K562 (cell line): Measurements from ENCODE around the gene PRKAG2. TPM values are rescaled to one million over a fixed set of nuclear protein-coding genes. Genes with fewer than 3 reads are reported as not detected.

Experiments
- ATAC-seq: fragments of 200-7000 bp; cut with Tn5 transposase; 3 replicates; pipeline ENCODE4 v1.9.1; 2020; ENCODE audit warnings: moderate library complexity
- BruUV-seq: library from RNA; stranded (reverse); fragments of 400-500 nt; replicated peaks from 2 replicates; lab custom pipeline; 2021; lab: Mats Ljungman, UMichigan
- CTCF ChIA-PET: fragments of 300-600 bp; formaldehyde crosslinking; extraction: SDS; loops from one replicate; lab custom pipeline; 2021; ENCODE audit warnings: low intra/inter-chr PET ratio; lab: Yijun Ruan, JAX
- POLR2A ChIA-PET: fragments of 300-600, 350-650 bp; sonication (Branson Sonifier 250); formaldehyde crosslinking; extraction: SDS; loops from one replicate; lab custom pipeline; 2021; ENCODE audit warnings: antibody characterized with exemption, inconsistent platforms; lab: Yijun Ruan, JAX
- DNase-seq, 4 experiments: peaks; one replicate each; pipeline versions ENCODE4 v3.0.0 to v3.0.0-alpha.2; 2011 to 2018; ENCODE audit warnings: low spot score in 3 of 4, mixed read lengths in 3 of 4; ENCODE audit errors: extremely low read depth in 1 of 4
- FAIRE-seq: peaks from 2 replicates; lab custom pipeline; 2011; peaks lifted over from hg19 to GRCh38; lab: Jason Lieb, UNC
- H2AFZ ChIP-seq: 2 replicates; pipeline ENCODE4 v1.6.0; 2011; ENCODE audit warnings: low read depth, low read length, control low read depth, inconsistent platforms
- H3K27ac ChIP-seq: fragments of 200-600 bp; 3 replicates; pipeline ENCODE4 v1.8.0; 2011; ENCODE audit warnings: low read depth, mild to moderate bottlenecking, control low read depth, inconsistent platforms, low read length, moderate library complexity, mixed read lengths; ENCODE audit errors: extremely low read depth
- H3K27me3 ChIP-seq, 2 experiments: fragments of 300-600 bp in 1 of 2; 2 replicates in 1 of 2; 3 replicates in 1 of 2; pipeline versions ENCODE4 v1.6.0 to v1.8.0; 2011; ENCODE audit warnings: inconsistent platforms in 2 of 2, low read length in 2 of 2, mild to moderate bottlenecking in 1 of 2, mixed read lengths in 1 of 2, moderate library complexity in 1 of 2; ENCODE audit not compliant: control insufficient read depth in 2 of 2, insufficient read depth in 2 of 2
- H3K36me3 ChIP-seq: fragments of 300-600 bp; 3 replicates; pipeline ENCODE4 v1.8.0; 2011; ENCODE audit warnings: mild to moderate bottlenecking, low read length, inconsistent platforms; ENCODE audit not compliant: control insufficient read depth, insufficient read depth
- H3K4me1 ChIP-seq, 2 experiments: fragments of 200-600 bp in 1 of 2; replicated peaks in 1 of 2; 2 replicates in 1 of 2; 3 replicates in 1 of 2; pipeline versions ENCODE4 v1.5.1 to v1.8.0; 2011; ENCODE audit warnings: inconsistent platforms in 2 of 2, low read length in 2 of 2, mild to moderate bottlenecking in 1 of 2, mixed read lengths in 1 of 2, moderate library complexity in 1 of 2; ENCODE audit not compliant: control insufficient read depth in 2 of 2, insufficient read depth in 2 of 2
- H3K4me2 ChIP-seq: 2 replicates; pipeline ENCODE4 v1.6.1; 2011; ENCODE audit warnings: low read length, control low read depth, inconsistent platforms, mixed read lengths; ENCODE audit not compliant: insufficient read depth
- H3K4me3 ChIP-seq: fragments of 200-600 bp; sonication (generic), shearing (Covaris generic); 2 replicates; pipeline ENCODE4 v1.5.1; 2016; ENCODE audit warnings: control low read depth, inconsistent platforms
- H3K79me2 ChIP-seq: fragments of 200-600 bp; 3 replicates; pipeline ENCODE4 v1.8.0; 2011; ENCODE audit warnings: low read length, inconsistent platforms; ENCODE audit not compliant: control insufficient read depth, insufficient read depth
- H3K9ac ChIP-seq, 2 experiments: 2 replicates each; pipeline versions ENCODE4 v1.6.0 to v1.6.1; 2011; ENCODE audit warnings: low read depth in 2 of 2, low read length in 2 of 2, control low read depth in 1 of 2, inconsistent platforms in 1 of 2, mild to moderate bottlenecking in 1 of 2, mixed read lengths in 1 of 2; ENCODE audit not compliant: insufficient read depth in 1 of 2
- H3K9me1 ChIP-seq: one replicate; pipeline ENCODE4 v1.6.0; 2011; ENCODE audit warnings: inconsistent platforms, mild to moderate bottlenecking, low read length, moderate library complexity; ENCODE audit not compliant: control insufficient read depth, insufficient read depth
- H3K9me3 ChIP-seq: replicated peaks from 2 replicates; pipeline ENCODE4 v1.5.1; 2011; ENCODE audit warnings: low read depth, low read length, inconsistent platforms; ENCODE audit not compliant: control insufficient read depth, insufficient read depth
- H4K20me1 ChIP-seq: replicated peaks from 2 replicates; pipeline ENCODE4 v1.6.1; 2011; ENCODE audit warnings: low read length, inconsistent platforms, mixed read lengths; ENCODE audit not compliant: control insufficient read depth, insufficient read depth
- NR3C1 ChIP-seq: sonication (generic); formaldehyde crosslinking; IDR thresholded peaks from 2 replicates; pipeline ENCODE4 v1.8.1; 2022; ENCODE audit warnings: missing genetic modification reagents
- ZNF212 ChIP-seq: fragments of 450-650 bp; formaldehyde crosslinking; IDR thresholded peaks from 2 replicates; pipeline ENCODE4 v1.4.0; 2020; ENCODE audit warnings: mild to moderate bottlenecking
- WGBS: fragments of 100-300 bp; shearing (Covaris generic); methylation state at CpG from one replicate; pipeline ENCODE4 v1.1.6; 2016; ENCODE audit warnings: low coverage, mixed read lengths; ENCODE audit not compliant: insufficient coverage; ENCODE audit errors: missing lambda C conversion rate; 5-methylcytosine and 5-hydroxymethylcytosine counted together
- in situ Hi-C: fragments of 300-500 bp; cut with MboI; formaldehyde crosslinking; loops from 4 replicates; pipeline ENCODE4 v1.15.0; 2018; ENCODE audit warnings: inconsistent platforms, mixed read lengths
- intact Hi-C: fragments of 100-400 bp; cut with micrococcal nuclease; formaldehyde crosslinking; loops from 2 replicates; pipeline ENCODE4 v1.14.2; 2022
- polyA plus RNA-seq, 8 experiments: library from polyadenylated mRNA; depleted of rRNA in 4 of 8; stranded (reverse) in 5 of 8; unstranded in 3 of 8; fragments of >200 nt; fragmentation: Nextera tagmentation in 2 of 8; fragmentation: Illumina TruSeq in 1 of 8; extraction: Ambion mirVana in 2 of 8; extraction: Trizol in 1 of 8; gene quantifications; 2 replicates each; pipeline versions ENCODE4 v1.2.1 to v1.2.3, GENCODE V29; 2011 to 2014; ENCODE audit warnings: inconsistent platforms in 1 of 8, missing spikeins in 1 of 8
- total RNA-seq, 7 experiments: library from RNA; depleted of rRNA in 6 of 7; stranded (reverse); fragments of >200 nt in 6 of 7; fragmentation: Illumina TruSeq in 2 of 7; extraction: Trizol in 2 of 7; gene quantifications; 2 replicates each; pipeline versions ENCODE4 v1.2.1 to v1.2.3, GENCODE V29; 2011 to 2021; ENCODE audit warnings: low replicate concordance in 1 of 7
- TF ChIP-seq, protein P1 (sequence below): sonication (generic); formaldehyde crosslinking; IDR thresholded peaks from 2 replicates; pipeline ENCODE4 v1.8.1; 2023; ENCODE audit warnings: missing genetic modification reagents, mild to moderate bottlenecking, borderline replicate concordance

Gene PRKAG2
- total and polyA plus RNA-seq, 9 of the 15 experiments (the other 6 are each of a cell fraction or from before 2014, with no cell fraction given) = 0.99 to 5.6 (median 3.3) TPM

DNA sequence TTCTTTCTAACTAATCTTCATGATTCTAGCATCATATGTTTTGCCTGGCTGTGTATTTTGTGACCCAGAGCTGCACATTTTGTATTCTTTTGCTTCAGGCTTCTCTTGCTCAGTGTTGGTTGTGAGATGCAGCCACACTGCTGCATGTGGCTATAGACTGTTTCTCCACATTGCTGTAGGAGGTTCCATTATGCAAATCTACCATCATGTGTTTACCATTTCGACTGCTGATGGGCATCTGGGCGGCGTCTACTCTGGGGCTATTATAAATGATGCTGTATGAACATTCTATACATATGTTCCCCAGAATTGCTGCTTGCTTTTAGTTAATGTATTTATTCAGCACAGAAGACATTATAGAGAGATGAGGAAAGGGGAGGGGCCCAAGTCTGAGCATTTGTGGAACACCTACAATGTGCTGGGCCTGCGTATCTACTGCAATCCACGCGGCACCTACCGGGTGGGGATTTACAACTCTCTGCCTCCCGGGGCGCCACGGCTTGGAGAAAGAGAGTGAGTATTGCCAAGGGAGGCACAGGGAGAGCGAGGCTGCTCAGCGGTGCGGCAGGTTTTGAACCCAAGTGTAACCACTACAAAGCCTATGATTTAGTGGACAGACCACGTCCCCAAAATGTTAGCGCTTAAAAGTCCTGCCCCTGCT, 172.5 kb downstream of the PRKAG2 start (continued):
- TF ChIP-seq, protein P1, sequence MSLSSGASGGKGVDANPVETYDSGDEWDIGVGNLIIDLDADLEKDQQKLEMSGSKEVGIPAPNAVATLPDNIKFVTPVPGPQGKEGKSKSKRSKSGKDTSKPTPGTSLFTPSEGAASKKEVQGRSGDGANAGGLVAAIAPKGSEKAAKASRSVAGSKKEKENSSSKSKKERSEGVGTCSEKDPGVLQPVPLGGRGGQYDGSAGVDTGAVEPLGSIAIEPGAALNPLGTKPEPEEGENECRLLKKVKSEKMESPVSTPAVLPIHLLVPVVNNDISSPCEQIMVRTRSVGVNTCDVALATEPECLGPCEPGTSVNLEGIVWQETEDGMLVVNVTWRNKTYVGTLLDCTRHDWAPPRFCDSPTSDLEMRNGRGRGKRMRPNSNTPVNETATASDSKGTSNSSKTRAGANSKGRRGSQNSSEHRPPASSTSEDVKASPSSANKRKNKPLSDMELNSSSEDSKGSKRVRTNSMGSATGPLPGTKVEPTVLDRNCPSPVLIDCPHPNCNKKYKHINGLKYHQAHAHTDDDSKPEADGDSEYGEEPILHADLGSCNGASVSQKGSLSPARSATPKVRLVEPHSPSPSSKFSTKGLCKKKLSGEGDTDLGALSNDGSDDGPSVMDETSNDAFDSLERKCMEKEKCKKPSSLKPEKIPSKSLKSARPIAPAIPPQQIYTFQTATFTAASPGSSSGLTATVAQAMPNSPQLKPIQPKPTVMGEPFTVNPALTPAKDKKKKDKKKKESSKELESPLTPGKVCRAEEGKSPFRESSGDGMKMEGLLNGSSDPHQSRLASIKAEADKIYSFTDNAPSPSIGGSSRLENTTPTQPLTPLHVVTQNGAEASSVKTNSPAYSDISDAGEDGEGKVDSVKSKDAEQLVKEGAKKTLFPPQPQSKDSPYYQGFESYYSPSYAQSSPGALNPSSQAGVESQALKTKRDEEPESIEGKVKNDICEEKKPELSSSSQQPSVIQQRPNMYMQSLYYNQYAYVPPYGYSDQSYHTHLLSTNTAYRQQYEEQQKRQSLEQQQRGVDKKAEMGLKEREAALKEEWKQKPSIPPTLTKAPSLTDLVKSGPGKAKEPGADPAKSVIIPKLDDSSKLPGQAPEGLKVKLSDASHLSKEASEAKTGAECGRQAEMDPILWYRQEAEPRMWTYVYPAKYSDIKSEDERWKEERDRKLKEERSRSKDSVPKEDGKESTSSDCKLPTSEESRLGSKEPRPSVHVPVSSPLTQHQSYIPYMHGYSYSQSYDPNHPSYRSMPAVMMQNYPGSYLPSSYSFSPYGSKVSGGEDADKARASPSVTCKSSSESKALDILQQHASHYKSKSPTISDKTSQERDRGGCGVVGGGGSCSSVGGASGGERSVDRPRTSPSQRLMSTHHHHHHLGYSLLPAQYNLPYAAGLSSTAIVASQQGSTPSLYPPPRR (CRISPR knock-in tag) = no peak
- no peak for TF ChIP-seq ZNF212

DNA sequence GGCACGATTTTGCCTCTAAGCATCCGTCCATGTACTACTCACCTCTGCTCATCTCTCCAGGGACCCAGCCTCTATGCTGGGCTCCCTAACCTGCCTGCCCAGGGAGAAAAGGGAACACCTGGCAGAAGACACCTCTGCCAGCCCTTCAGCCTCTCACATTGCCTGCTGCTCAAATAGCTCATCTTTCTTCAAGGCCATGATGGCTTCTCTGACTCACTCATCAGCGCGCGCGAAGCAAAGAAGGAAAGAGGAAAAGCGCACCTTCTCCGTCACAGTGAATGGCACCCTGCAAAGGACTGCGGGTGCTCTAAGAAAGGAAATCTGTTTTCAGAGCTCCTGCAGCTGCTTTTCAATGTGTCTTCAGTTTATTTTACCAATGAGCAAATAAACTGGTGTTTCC, 174.0 kb downstream of the PRKAG2 start:
- Histone ChIP-seq H3K36me3 (no peaks in the 10 kb centered on the region), H3K27me3 (peaks cover 58 to 92% of the 10 kb centered on the region in 2 experiments), H3K79me2 (no peaks in the 10 kb centered on the region), H3K27ac (no peak overlapping the region), H2AFZ (no peak overlapping the region), H3K4me2 (no peak overlapping the region), H4K20me1 (0 out of 2 replicates have a peak, but pooled peaks cover 3% of the 10 kb centered on the region), H3K9ac (no peak overlapping the region), H3K4me1 (no peaks in the 10 kb centered on the region; a peak in 1 of 5 replicates), H3K4me3 (no peak overlapping the region), H3K9me3 (no peaks in the 10 kb centered on the region), H3K9me1 (no peaks in the 10 kb centered on the region)
- ChIA-PET POLR2A (interaction anchor here (0.6 kb wide), 1 partner anchor 10 kb away, joined by 3 read pairs; no protein-coding TSS in a partner anchor), CTCF (no interaction called here)
- BruUV-seq = no TSS peak
- ATAC-seq (no peak), DNase-seq (no peak), FAIRE-seq (no peak)
- WGBS = 37% methylated on average over 9 of the region's 9 CpGs
- no peak for TF ChIP-seq NR3C1 (CRISPR knock-in tag)
- intact Hi-C loops = no loop called here
- in situ Hi-C loops = no loop called here
